Neural cell (in vitro differentiated cells): ENCODE measurements around the gene B4GALT1.

Experiments used
- EZH2 ChIP-seq: fragments of 200-600, 300-800 bp; shearing (Covaris generic), sonication (generic); IDR thresholded peaks from 2 replicates; pipeline ENCODE4 v1.6.1; 2014; ENCODE audit warnings: antibody characterized with exemption, low read length, borderline replicate concordance, mild to moderate bottlenecking; ENCODE audit not compliant: insufficient read depth, poor library complexity, severe bottlenecking
- MXI1 ChIP-seq: fragments of 450-650 bp; conservative IDR thresholded peaks from 2 replicates; pipeline ENCODE4 v1.6.1; 2014; ENCODE audit warnings: antibody characterized with exemption, mild to moderate bottlenecking; ENCODE audit not compliant: poor library complexity, severe bottlenecking
- SMC3 ChIP-seq: fragments of 450-650 bp; conservative IDR thresholded peaks from 2 replicates; pipeline ENCODE4 v1.6.1; 2014; ENCODE audit warnings: antibody characterized with exemption, mild to moderate bottlenecking, moderate library complexity; ENCODE audit not compliant: poor library complexity
- TAF1 ChIP-seq: IDR thresholded peaks from 2 replicates; pipeline ENCODE4 v1.6.1; 2012; ENCODE audit warnings: low read depth
- TF ChIP-seq, protein P1 (sequence below): fragments of 450-650 bp; IDR thresholded peaks from 2 replicates; pipeline ENCODE4 v1.5.1; 2014; ENCODE audit warnings: antibody characterized with exemption, mild to moderate bottlenecking, moderate library complexity; ENCODE audit not compliant: poor library complexity, severe bottlenecking

DNA sequence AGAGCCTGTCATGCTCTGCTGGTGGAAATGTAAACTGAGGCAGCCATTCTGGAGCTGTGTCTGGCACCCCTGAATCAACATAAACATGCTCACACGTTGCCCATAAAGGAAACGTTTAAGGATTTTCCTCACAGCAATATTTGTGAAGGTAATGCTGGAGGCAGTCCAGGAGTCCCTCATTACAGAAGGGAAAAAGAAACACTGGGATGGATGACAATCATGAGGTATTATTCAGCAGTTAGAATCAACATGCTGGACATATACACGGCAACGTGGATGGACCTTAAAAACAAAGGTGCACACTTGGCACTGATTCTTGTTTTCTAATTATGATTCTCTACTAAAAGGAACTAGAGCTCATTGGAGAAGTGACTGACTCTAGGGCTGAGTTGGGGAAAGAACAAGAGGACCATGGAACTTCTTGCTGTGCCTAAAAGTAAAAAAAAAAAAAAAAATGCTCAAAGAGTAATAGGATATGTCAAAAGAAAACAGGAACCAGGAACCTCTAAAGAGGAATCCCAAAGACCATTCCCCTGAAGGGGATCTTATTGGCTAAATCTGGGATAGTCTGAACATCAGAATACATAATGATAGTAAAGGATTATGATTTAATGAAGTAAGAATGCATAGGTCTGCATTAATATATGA lies 18.6 kb downstream of the B4GALT1 start:
- TF ChIP-seq TAF1 (no peak), EZH2 (no peak), MXI1 (no peak), SMC3 (no peak)
- TF ChIP-seq, protein P1, sequence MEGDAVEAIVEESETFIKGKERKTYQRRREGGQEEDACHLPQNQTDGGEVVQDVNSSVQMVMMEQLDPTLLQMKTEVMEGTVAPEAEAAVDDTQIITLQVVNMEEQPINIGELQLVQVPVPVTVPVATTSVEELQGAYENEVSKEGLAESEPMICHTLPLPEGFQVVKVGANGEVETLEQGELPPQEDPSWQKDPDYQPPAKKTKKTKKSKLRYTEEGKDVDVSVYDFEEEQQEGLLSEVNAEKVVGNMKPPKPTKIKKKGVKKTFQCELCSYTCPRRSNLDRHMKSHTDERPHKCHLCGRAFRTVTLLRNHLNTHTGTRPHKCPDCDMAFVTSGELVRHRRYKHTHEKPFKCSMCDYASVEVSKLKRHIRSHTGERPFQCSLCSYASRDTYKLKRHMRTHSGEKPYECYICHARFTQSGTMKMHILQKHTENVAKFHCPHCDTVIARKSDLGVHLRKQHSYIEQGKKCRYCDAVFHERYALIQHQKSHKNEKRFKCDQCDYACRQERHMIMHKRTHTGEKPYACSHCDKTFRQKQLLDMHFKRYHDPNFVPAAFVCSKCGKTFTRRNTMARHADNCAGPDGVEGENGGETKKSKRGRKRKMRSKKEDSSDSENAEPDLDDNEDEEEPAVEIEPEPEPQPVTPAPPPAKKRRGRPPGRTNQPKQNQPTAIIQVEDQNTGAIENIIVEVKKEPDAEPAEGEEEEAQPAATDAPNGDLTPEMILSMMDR: no peak
